SK-N-SH (cell line): ENCODE results near the gene ATG2A. TPM values are rescaled to one million over a fixed set of nuclear protein-coding genes. Genes with fewer than 3 reads are reported as not detected.

ENCODE experiments used
- CTCF ChIA-PET: fragments of 300-600, 350-600 bp; formaldehyde crosslinking; extraction: SDS; loops from one replicate; lab custom pipeline; 2021; lab: Yijun Ruan, JAX
- POLR2A ChIA-PET: fragments of 350-600 bp; sonication (Branson Sonifier 250); formaldehyde crosslinking; extraction: SDS; loops from one replicate; lab custom pipeline; 2020; ENCODE audit warnings: antibody characterized with exemption, inconsistent platforms; lab: Yijun Ruan, JAX
- DNase-seq: peaks from one replicate; pipeline ENCODE4 v3.0.0; 2012
- H2AFZ ChIP-seq: fragments of 200-600 bp; sonication (generic); 2 replicates; pipeline ENCODE4 v1.8.1; 2016; ENCODE audit warnings: antibody characterized with exemption, mild to moderate bottlenecking, low read depth
- H3F3A ChIP-seq: fragments of 200-600 bp; sonication (generic); replicated peaks from 2 replicates; pipeline ENCODE3; 2016; ENCODE audit warnings: antibody characterized with exemption, mild to moderate bottlenecking; ENCODE audit not compliant: insufficient read depth
- H3K27ac ChIP-seq, 2 experiments: fragments of 200-500 bp in 1 of 2; fragments of 200-600 bp in 1 of 2; sonication (Bioruptor generic) in 1 of 2; sonication (generic), shearing (Covaris generic) in 1 of 2; 2 replicates each; pipeline versions ENCODE4 v1.5.1 to v1.6.1; 2014 to 2016; ENCODE audit warnings: low read depth in 2 of 2, inconsistent platforms in 1 of 2, low read length in 1 of 2, mild to moderate bottlenecking in 1 of 2, mixed read lengths in 1 of 2
- H3K27me3 ChIP-seq: fragments of 200-600 bp; sonication (generic), shearing (Covaris generic); 2 replicates; pipeline ENCODE4 v1.6.1; 2016; ENCODE audit warnings: mixed run types; ENCODE audit not compliant: insufficient read depth
- H3K36me3 ChIP-seq, 2 experiments: fragments of 200-500 bp in 1 of 2; fragments of 200-600 bp in 1 of 2; sonication (Bioruptor generic) in 1 of 2; sonication (generic) in 1 of 2; replicated peaks in 1 of 2; 2 replicates each; pipeline versions ENCODE3 to v1.5.1; 2014 to 2016; ENCODE audit warnings: low read length in 1 of 2, mild to moderate bottlenecking in 1 of 2; ENCODE audit not compliant: insufficient read depth in 2 of 2, control insufficient read depth in 1 of 2
- H3K4me1 ChIP-seq, 2 experiments: fragments of 200-500 bp in 1 of 2; fragments of 200-600 bp in 1 of 2; sonication (Bioruptor generic) in 1 of 2; sonication (generic), shearing (Covaris generic) in 1 of 2; 2 replicates each; pipeline versions ENCODE4 v1.5.1 to v1.6.1; 2014 to 2016; ENCODE audit warnings: low read depth in 1 of 2, low read length in 1 of 2, mixed run types in 1 of 2; ENCODE audit not compliant: insufficient read depth in 2 of 2, control insufficient read depth in 1 of 2
- H3K4me2 ChIP-seq: fragments of 200-600 bp; sonication (generic), shearing (Covaris generic); 2 replicates; pipeline ENCODE4 v1.6.1; 2017; ENCODE audit warnings: mixed run types
- H3K4me3 ChIP-seq, 2 experiments: fragments of 200-500 bp in 1 of 2; fragments of 200-600 bp in 1 of 2; sonication (Bioruptor generic) in 1 of 2; sonication (generic), shearing (Covaris generic) in 1 of 2; 2 replicates each; pipeline versions ENCODE4 v1.5.1 to v1.8.1; 2014 to 2016; ENCODE audit warnings: low read depth in 2 of 2, inconsistent platforms in 1 of 2, low read length in 1 of 2, mild to moderate bottlenecking in 1 of 2, mixed read lengths in 1 of 2, moderate library complexity in 1 of 2
- H3K79me2 ChIP-seq: fragments of 200-600 bp; sonication (generic); 2 replicates; pipeline ENCODE4 v1.8.1; 2017; ENCODE audit warnings: mild to moderate bottlenecking; ENCODE audit not compliant: insufficient read depth
- H3K9ac ChIP-seq: fragments of 200-600 bp; sonication (generic); 2 replicates; pipeline ENCODE4 v1.6.1; 2017; ENCODE audit warnings: mixed run types
- H3K9me2 ChIP-seq: fragments of 200-600 bp; sonication (generic); 2 replicates; pipeline ENCODE4 v1.6.1; 2017; ENCODE audit warnings: mixed run types
- H3K9me3 ChIP-seq: fragments of 200-600 bp; sonication (generic); 2 replicates; pipeline ENCODE4 v1.6.1; 2017; ENCODE audit warnings: mixed run types, mild to moderate bottlenecking, moderate library complexity
- H4K20me1 ChIP-seq: fragments of 200-600 bp; sonication (generic); 2 replicates; pipeline ENCODE4 v1.6.1; 2017; ENCODE audit warnings: mild to moderate bottlenecking, mixed run types; ENCODE audit not compliant: insufficient read depth
- CHD2 ChIP-seq: fragments of 150-350 bp; IDR thresholded peaks from 2 replicates; pipeline ENCODE4 v1.6.1; 2018; ENCODE audit warnings: low read length; ENCODE audit not compliant: partially characterized antibody
- EZH2phosphoT487 ChIP-seq: fragments of 200-600 bp; sonication (generic); IDR thresholded peaks from 2 replicates; pipeline ENCODE4 v1.6.1; 2017; ENCODE audit warnings: low read depth, mixed run types, mild to moderate bottlenecking, antibody characterized with exemption, moderate library complexity, borderline replicate concordance
- FOXJ3 ChIP-seq: sonication (generic); formaldehyde crosslinking; IDR thresholded peaks from 2 replicates; pipeline ENCODE4 v1.5.1; 2020; ENCODE audit warnings: mild to moderate bottlenecking, missing genetic modification reagents
- GABPA ChIP-seq: IDR thresholded peaks from 2 replicates; pipeline ENCODE4 v1.4.0; 2012; ENCODE audit warnings: low read depth, mild to moderate bottlenecking
- IRF3 ChIP-seq: fragments of 150-350 bp; IDR thresholded peaks from 2 replicates; pipeline ENCODE4 v1.6.1; 2016; ENCODE audit warnings: mild to moderate bottlenecking, low read depth, low read length
- JUND ChIP-seq: IDR thresholded peaks from 2 replicates; pipeline ENCODE4 v1.4.0; 2012
- MAX ChIP-seq: IDR thresholded peaks from 2 replicates; pipeline ENCODE4 v1.4.0; 2012; ENCODE audit warnings: low read depth
- MXI1 ChIP-seq: IDR thresholded peaks from 2 replicates; pipeline ENCODE4 v1.6.1; 2012; ENCODE audit warnings: mild to moderate bottlenecking, low read depth, low read length, improper control_type of control experiment
- NFIC ChIP-seq: IDR thresholded peaks from 2 replicates; pipeline ENCODE4 v1.4.0; 2012; ENCODE audit warnings: borderline replicate concordance
- NRF1 ChIP-seq: IDR thresholded peaks from 2 replicates; pipeline ENCODE4 v1.6.1; 2012; ENCODE audit warnings: low read depth, mild to moderate bottlenecking, low read length
- PBX3 ChIP-seq: IDR thresholded peaks from 2 replicates; pipeline ENCODE4; 2012
- POLR2AphosphoS5 ChIP-seq: IDR thresholded peaks from 2 replicates; pipeline ENCODE4 v1.6.1; 2012; ENCODE audit warnings: low read depth, low read length
- RAD21 ChIP-seq: IDR thresholded peaks from 2 replicates; pipeline ENCODE4 v1.6.1; 2012; ENCODE audit warnings: mild to moderate bottlenecking, low read length
- RCOR1 ChIP-seq: fragments of 150-350 bp; IDR thresholded peaks from 2 replicates; pipeline ENCODE4 v1.6.1; 2017; ENCODE audit warnings: antibody characterized with exemption, low read length
- REST ChIP-seq: IDR thresholded peaks from 2 replicates; pipeline ENCODE4 v1.6.1; 2012; ENCODE audit warnings: mild to moderate bottlenecking, low read depth, low read length, moderate library complexity
- RXRA ChIP-seq: IDR thresholded peaks from 2 replicates; pipeline ENCODE4 v1.4.0; 2012; ENCODE audit warnings: low read depth, mild to moderate bottlenecking, borderline replicate concordance
- SMC3 ChIP-seq: IDR thresholded peaks from 2 replicates; pipeline ENCODE4 v1.6.1; 2012; ENCODE audit warnings: low read depth, low read length, improper control_type of control experiment
- TCF12 ChIP-seq: IDR thresholded peaks from 2 replicates; pipeline ENCODE4 v1.4.0; 2012
- TEAD4 ChIP-seq: IDR thresholded peaks from 2 replicates; pipeline ENCODE4 v1.4.0; 2012; ENCODE audit warnings: mild to moderate bottlenecking, borderline replicate concordance; ENCODE audit not compliant: insufficient read depth
- USF1 ChIP-seq: IDR thresholded peaks from 2 replicates; pipeline ENCODE4 v1.4.0; 2012; ENCODE audit warnings: low read depth, borderline replicate concordance
- ZBTB33 ChIP-seq: IDR thresholded peaks from 2 replicates; pipeline ENCODE4 v1.4.0; 2012; ENCODE audit warnings: low read depth, borderline replicate concordance
- WGBS: methylation state at CpG from one replicate; pipeline ENCODE4 v1.1.6; 2017; ENCODE audit warnings: low lambda C conversion rate; 5-methylcytosine and 5-hydroxymethylcytosine counted together
- polyA plus RNA-seq, 3 experiments: library from polyadenylated mRNA; depleted of rRNA; stranded (reverse); fragments of >200 nt; gene quantifications; 2 replicates each; pipeline ENCODE4 v1.2.3, GENCODE V29; 2012

Gene ATG2A
- polyA plus RNA-seq, 1 of the 3 experiments (the other 2 are of a cell fraction): 7.1 TPM

- H3K4me3 ChIP-seq: no peak overlapping the region
- peaks cover 11 to 44% of the 10 kb centered on the region in 2 experiments for H3K36me3 ChIP-seq
- CTCF ChIA-PET: interaction anchor here (0.6 to 0.9 kb wide), 2 partner anchors 21 to 36 kb away, joined by 3 read pairs; no protein-coding TSS in a partner anchor
- peaks cover 0 to 16% of the 10 kb centered on the region in 2 experiments; a peak in 1 of 4 replicates for H3K4me1 ChIP-seq
- no peak for TF ChIP-seq POLR2AphosphoS5
- TF ChIP-seq RAD21: no peak
- no peak for TF ChIP-seq TEAD4
- TF ChIP-seq TCF12: no peak
- TF ChIP-seq REST: no peak
- no peak for TF ChIP-seq MXI1
- TF ChIP-seq RCOR1: no peak
- TF ChIP-seq NRF1: no peak
- no peak for TF ChIP-seq FOXJ3 (CRISPR knock-in tag)
- no peak for TF ChIP-seq NFIC
- TF ChIP-seq EZH2phosphoT487: no peak
- no peak for TF ChIP-seq GABPA
- no peak for TF ChIP-seq RXRA
- no peak for TF ChIP-seq CHD2
- no peak for TF ChIP-seq MAX
- peaks cover 4% of the 10 kb centered on the region; the same call in 1 of the 2 replicates for H3K79me2 ChIP-seq
- no peak overlapping the region for H3K9ac ChIP-seq
- DNase-seq: no peak
- POLR2A ChIA-PET: no interaction called here
- no peaks in the 10 kb centered on the region for H3K9me2 ChIP-seq
- 98% methylated on average over 6 of the region's 6 CpGs for WGBS
- H3F3A ChIP-seq: no peaks in the 10 kb centered on the region
- H4K20me1 ChIP-seq: no peaks in the 10 kb centered on the region
- no peaks in the 10 kb centered on the region for H3K27me3 ChIP-seq
- H2AFZ ChIP-seq: no peak overlapping the region
- H3K4me2 ChIP-seq: no peak overlapping the region
- H3K9me3 ChIP-seq: no peaks in the 10 kb centered on the region
- H3K27ac ChIP-seq: no peak overlapping the region
Observed at GRCh38 chr11:64930340-64930739, 13.3 kb upstream of the ATG2A start.

- H3K79me2 ChIP-seq: peaks cover 11% of the 10 kb centered on the region; the same call in 1 of the 2 replicates
- no peak overlapping the region for H3K27ac ChIP-seq
- no peak overlapping the region for H2AFZ ChIP-seq
- no peaks in the 10 kb centered on the region for H3K9me3 ChIP-seq
- no peaks in the 10 kb centered on the region for H3K9me2 ChIP-seq
- H3K36me3 ChIP-seq: peaks cover 11 to 44% of the 10 kb centered on the region in 2 experiments
- WGBS: 91% methylated on average over 7 of the region's 7 CpGs
- no peak overlapping the region for H3K9ac ChIP-seq
- no peak for DNase-seq
- peaks cover 0 to 18% of the 10 kb centered on the region in 2 experiments; a peak in 1 of 4 replicates for H3K4me1 ChIP-seq
- no peaks in the 10 kb centered on the region for H4K20me1 ChIP-seq
- ChIA-PET POLR2A (no interaction called here), CTCF (interaction anchor here (1.9 kb wide), 1 partner anchor 85 kb away, joined by 8 read pairs; the partner anchor contains the start of gene ARL2)
- H3F3A ChIP-seq: no peaks in the 10 kb centered on the region
- H3K4me2 ChIP-seq: no peak overlapping the region
- no peak overlapping the region for H3K4me3 ChIP-seq
- no peaks in the 10 kb centered on the region for H3K27me3 ChIP-seq
- TF ChIP-seq CHD2 (no peak), NRF1 (no peak), IRF3 (no peak), SMC3 (no peak), ZBTB33 (no peak), PBX3 (no peak), USF1 (no peak), JUND (no peak)
Observed at GRCh38 chr11:64929625-64930024, 12.6 kb upstream of the ATG2A start.
